GM19455 (cell line): ENCODE data around the gene NKAIN4.

Experiments used
- ATAC-seq: cut with Tn5 transposase; IDR thresholded peaks from one replicate; pipeline ENCODE4 v1.9.1; 2021; ENCODE audit not compliant: unreplicated experiment

NKAIN4 gene

DNA sequence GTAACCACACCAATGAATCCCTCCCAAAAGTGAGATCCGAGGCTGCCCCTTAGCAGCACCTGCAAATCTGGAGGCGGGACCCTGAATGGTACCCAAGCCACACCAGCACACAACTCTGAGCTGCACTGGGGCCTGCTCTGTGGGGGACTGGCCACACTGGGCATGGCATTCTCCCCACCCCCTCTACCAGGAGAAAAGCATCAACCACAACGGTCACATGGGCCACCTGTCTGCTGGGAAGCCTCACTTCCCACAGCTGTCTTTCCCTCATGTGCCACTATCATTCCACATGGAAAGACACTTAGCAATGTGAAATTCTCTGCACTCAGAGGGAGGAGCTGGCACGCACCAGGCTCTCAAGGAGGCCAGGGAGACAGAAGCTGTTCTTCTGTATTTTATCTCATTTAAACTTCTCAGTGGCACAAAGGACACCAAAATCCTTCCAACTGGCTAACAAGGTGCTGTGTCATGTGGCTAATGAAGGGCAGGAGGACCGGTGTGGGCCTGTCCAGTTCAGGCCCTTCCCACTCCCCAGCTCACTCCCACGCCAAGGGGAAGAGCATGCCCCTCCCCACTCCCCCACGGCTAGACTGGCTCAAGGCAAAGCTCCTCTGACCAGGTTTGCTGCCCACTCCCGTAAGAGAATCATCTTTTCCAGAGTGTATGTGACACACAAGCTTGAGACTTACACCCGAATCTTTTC, 57.3 kb downstream of the NKAIN4 start:
- ATAC-seq: no peak

DNA sequence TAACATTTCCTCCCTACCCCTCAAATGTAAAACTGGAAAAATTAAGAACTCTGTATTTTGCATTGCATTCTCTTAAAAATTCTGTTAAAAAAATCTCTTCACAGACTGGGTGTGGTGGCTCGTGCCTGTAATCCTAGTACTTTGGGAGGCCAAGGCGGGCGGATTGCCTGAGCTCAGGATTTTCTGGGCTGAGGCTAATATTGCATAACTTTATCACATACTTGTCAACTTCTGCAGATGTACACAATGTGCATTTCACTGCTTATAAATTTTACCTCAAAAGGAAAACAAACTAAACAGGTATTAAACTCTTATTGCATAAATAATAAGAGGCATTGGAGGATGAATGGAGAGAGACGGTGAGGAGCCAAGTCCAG, 59.5 kb downstream of the NKAIN4 start:
- no peak for ATAC-seq

- ATAC-seq: no peak
Observed at GRCh38 chr20:63194007-63194796, 60.1 kb downstream of the NKAIN4 start.

DNA sequence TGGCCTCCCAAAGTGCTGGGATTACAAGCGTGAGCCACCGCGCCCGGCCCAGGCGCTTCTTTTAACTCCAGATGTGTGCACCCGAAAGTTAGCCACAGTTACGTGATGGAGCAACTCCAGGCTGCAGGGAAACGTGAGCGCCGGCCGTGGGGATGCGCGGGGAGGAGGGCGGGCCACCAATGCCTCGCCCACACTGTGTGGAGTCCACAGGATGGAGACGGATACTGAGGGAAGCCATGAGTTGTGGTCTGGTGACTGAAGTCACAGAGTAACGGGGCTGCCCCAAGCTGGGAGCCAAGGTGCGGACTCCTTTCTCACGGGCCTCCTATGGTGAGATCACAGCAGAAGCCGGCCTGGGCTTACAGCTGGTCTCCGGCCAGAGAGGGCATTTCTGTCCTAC, 61.5 kb downstream of the NKAIN4 start:
- no peak for ATAC-seq

DNA sequence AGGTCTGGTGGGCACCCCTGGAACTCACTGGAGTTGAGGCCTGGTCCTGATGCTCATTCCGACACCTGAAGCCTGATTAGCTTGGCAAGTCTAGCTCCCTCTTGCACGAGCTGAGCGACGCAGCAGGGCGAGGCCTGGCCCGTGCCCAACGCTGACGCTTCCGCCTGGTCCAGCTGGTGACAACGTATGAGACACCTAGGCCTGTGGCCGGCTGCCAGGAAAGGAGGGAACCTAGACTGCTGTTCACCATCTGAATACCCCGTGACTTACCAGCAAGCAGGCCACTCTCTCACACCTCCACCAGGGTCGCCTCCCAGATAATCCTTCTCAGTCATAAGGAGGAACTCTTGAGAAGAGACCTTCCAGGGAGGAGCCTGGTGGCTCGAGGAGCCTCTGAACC, 62.9 kb downstream of the NKAIN4 start:
- no peak for ATAC-seq

GRCh38 chr20:63190828-63191227, 63.4 kb downstream of the NKAIN4 start:
- ATAC-seq: no peak
